Sciatic nerve (tissue), 2 donors: ENCODE results near the gene SLC16A13. TPM values are rescaled to one million over a fixed set of nuclear protein-coding genes. Genes with fewer than 3 reads are reported as not detected.

Source experiments
- ATAC-seq: fragments of 200-7000 bp; cut with Tn5 transposase; one replicate; pipeline ENCODE4 v1.9.1; 2020; ENCODE audit warnings: mild to moderate bottlenecking, moderate library complexity
- DNase-seq: peaks from one replicate; pipeline ENCODE4 v3.0.0-alpha.2; 2020; ENCODE audit warnings: low spot score
- intact Hi-C: fragments of 100-400 bp; cut with DNase I; formaldehyde crosslinking; loops from one replicate; pipeline ENCODE4 v1.14.2; 2022
- total RNA-seq: library from RNA; stranded (reverse); fragmentation: NEBNext Ultra II Directional; extraction: Animal tissue kit (Norgen Biotek cat#: 25700); gene quantifications from one replicate; pipeline ENCODE4 v1.2.1, GENCODE V29; 2021
- donor health status: DM: no; HTN: no; CAD: no.
- donor health status: DM: no; HTN: no; CAD: no.

SLC16A13 gene
- total RNA-seq, 1 donor from 2014 or later = 1.8 TPM

DNA sequence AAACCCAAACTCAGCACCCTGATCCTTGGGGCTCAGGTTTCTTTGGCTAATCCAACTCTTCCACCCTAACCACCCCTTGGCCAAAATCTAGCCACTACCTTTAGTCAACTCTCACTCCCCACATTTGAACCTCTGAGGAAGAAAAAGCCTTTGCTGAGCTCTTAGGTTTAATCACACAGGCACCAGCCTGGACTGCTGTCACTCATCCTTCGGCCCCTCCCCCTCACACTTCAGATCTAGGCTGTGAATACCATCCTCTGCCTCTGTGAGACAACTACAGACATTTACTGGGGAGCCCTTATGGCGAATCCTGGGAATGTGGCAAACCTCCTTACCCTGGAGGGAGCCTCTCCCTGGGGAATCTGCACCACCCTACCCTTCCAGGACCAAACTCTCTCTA is 28.7 kb upstream of the SLC16A13 start:
- ATAC-seq (no peak), DNase-seq (no peak)
- intact Hi-C loops = loop anchor here (10.0 kb wide), 1 partner anchor 342 kb away; no protein-coding TSS in a partner anchor

DNA sequence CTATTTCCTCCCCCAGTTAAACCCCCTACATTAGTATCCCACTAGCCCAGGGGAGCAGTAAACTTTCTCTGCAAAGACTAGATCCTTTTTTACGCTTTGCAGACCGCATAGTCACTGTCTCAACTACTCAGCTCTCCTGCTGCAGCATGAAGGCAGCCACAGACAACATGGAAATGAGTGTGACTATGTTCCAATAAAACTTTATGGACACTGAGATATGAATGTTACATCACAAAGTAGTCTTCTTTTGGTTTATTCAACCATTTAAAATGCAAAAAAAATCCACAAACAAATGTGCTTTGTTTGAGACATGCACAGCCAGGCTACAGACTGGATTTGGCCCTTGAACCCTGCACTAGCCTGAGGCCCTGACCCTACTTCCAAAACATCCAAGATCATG is 25.3 kb upstream of the SLC16A13 start:
- intact Hi-C loops = loop anchor here (10.0 kb wide), 1 partner anchor 844 kb away; the partner anchor contains the start of genes CYB5D1, NAA38 and TMEM88
- DNase-seq = no peak
- no peak for ATAC-seq

- no peak for ATAC-seq
- intact Hi-C loops = loop anchor here (10.0 kb wide), 1 partner anchor 843 kb away; the partner anchor contains the start of genes CYB5D1, NAA38 and TMEM88
- no peak for DNase-seq
Measured at GRCh38 chr17:7011415-7011814, 24.4 kb upstream of the SLC16A13 start.

DNA sequence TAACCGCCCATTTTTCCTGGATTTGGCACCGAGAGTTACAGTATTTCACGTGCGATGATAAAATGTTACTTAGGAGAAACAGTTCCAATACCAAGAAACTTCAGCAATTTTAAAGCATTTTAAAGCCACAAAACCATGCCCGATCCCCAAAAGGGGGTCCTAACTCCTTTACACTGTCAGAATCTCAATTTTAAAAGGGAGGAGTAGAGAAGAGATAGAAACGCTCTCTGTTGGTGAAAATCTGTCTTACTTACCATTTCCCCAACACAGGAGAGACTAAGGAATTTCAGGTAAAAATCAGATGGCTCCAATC is 23.9 kb upstream of the SLC16A13 start:
- ATAC-seq = no peak
- intact Hi-C loops = loop anchor here (10.0 kb wide), 1 partner anchor 843 kb away; the partner anchor contains the start of genes CYB5D1, NAA38 and TMEM88
- no peak for DNase-seq

GRCh38 chr17:7014261-7014994 is 21.4 kb upstream of the SLC16A13 start:
- intact Hi-C loops = loop anchor here (10.0 kb wide), 1 partner anchor 840 kb away; the partner anchor contains the start of genes CYB5D1, NAA38 and TMEM88
- peak; percentile 98 for DNase-seq
- peak; percentile 90 for ATAC-seq

GRCh38 chr17:7014995-7015958 is 20.5 kb upstream of the SLC16A13 start:
- ATAC-seq (no peak), DNase-seq (no peak)
- intact Hi-C loops = loop anchor here (10.0 kb wide), 1 partner anchor 840 kb away; the partner anchor contains the start of genes CYB5D1, NAA38 and TMEM88

- intact Hi-C loops = loop anchor here (10.0 kb wide), 1 partner anchor 838 kb away; the partner anchor contains the start of genes CYB5D1, NAA38 and TMEM88
- DNase-seq (no peak), ATAC-seq (no peak)
Measured at GRCh38 chr17:7016418-7016817, 19.4 kb upstream of the SLC16A13 start.

DNA sequence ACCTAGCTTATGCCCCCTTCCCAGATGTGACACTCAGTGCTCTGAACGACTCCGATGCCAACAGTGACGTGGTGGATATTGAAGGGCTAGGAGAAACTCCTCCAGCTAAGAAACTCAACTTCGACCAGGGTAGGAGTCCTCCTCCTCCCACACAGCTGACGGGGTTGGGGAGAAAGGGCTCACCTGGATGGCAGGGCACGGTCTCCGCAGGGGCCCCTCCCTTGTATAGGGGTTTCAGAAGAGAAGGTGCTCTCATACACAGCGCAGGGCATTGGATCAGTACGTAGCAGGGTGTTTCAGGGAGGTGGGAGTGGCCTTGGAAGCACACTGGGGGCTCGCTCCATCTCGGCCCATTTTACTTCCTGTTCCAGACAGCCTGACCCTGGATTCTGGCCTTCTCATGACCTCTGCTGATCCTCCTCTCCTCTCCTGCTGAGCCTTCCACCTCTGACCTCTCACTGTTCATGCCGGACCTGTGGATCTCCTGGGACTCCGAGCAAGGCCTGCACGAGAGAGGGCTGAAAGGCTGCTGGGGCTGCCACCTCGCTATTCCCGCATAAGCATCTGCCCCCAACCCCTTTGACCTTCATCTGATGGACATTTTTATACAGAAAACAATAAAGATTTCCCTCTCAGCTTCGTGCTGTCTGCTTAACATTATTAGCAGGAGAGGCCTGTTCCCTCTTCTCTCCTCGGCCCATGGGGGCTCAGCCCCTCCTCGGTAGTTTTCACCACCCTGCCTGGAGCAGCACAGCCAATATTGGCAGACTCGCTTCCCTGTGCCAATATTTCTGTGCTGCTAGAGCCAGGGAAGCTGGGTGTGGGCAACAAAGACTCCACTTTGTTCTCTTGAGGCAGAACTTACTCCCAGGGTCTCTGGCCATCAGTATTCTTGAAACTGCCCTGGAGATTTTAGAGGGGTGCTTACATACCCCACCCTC is 18.7 kb upstream of the SLC16A13 start:
- intact Hi-C loops = loop anchor here (10.0 kb wide), 1 partner anchor 838 kb away; the partner anchor contains the start of genes CYB5D1, NAA38 and TMEM88
- DNase-seq (no peak), ATAC-seq (no peak)

- DNase-seq (no peak), ATAC-seq (no peak)
- intact Hi-C loops = loop anchor here (10.0 kb wide), 1 partner anchor 837 kb away; the partner anchor contains the start of genes CYB5D1, NAA38 and TMEM88
Measured at GRCh38 chr17:7017827-7018200, 18.0 kb upstream of the SLC16A13 start.

DNA sequence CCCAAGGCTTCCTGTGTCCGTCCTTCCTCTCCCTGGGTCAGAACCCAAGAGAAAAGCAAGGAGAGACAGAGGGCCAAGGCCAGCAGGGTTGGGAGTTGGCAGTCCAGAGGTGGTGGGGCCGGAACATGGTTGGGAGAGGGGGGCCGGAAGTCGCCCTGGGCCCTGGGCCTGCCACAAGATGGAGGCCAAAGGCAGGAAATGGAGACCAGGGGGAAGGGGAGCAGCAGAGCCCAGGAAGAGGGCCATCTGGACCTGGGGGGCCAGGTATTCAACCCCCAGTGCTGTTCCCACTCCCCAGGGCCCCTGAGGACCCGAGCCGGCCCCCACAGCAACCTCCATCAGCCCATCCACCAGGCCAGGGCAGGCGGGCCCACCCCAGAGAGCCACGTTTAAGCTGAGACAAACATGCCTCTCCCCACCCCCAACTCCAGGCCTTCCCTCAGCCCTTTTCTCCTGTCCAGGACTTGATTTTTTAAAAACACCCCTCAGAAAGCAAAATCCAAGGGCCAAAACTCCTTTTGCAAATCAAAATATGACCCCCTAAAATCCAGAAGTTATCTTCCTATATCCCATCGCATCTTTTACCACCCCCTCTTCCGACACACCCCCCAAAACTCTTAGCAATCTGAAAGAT is 17.4 kb upstream of the SLC16A13 start:
- DNase-seq (no peak), ATAC-seq (peak; percentile 38)
- intact Hi-C loops = loop anchor here (10.0 kb wide), 1 partner anchor 836 kb away; the partner anchor contains the start of genes CYB5D1, NAA38 and TMEM88

DNA sequence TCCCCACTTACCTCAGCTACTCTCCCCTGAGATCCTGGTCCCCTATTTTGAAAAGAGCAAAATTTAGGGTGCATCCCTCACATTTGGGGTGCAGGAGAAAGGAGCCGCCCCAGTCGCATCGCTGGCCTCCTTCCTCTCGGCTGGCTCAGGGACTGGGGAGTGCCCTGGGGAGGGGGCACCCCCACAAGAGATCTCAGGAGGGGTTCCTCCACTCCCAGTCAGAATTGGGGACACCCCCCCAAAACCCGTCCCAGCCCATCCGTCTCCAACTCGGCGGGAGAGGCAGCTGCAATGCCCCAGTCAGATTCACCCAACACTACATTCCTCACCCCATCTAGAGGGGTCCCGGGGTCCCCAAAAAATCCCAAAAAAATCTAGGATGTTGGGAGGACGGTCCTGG is 16.4 kb upstream of the SLC16A13 start:
- ATAC-seq (no peak), DNase-seq (no peak)
- intact Hi-C loops = loop anchor here (10.0 kb wide), 1 partner anchor 835 kb away; the partner anchor contains the start of genes CYB5D1, NAA38 and TMEM88

GRCh38 chr17:7019839-7020519 is 15.8 kb upstream of the SLC16A13 start:
- ATAC-seq (peak; percentile 1), DNase-seq (peak; percentile 80)
- intact Hi-C loops = loop anchor here (5.0 to 10.0 kb wide), 2 partner anchors 108 to 835 kb away; partner anchors contain the start of genes CYB5D1, NAA38 and TMEM88

GRCh38 chr17:7020894-7021664 is 14.7 kb upstream of the SLC16A13 start:
- intact Hi-C loops = loop anchor here (5.0 kb wide), 1 partner anchor 109 kb away; no protein-coding TSS in a partner anchor
- no peak for ATAC-seq
- no peak for DNase-seq

DNA sequence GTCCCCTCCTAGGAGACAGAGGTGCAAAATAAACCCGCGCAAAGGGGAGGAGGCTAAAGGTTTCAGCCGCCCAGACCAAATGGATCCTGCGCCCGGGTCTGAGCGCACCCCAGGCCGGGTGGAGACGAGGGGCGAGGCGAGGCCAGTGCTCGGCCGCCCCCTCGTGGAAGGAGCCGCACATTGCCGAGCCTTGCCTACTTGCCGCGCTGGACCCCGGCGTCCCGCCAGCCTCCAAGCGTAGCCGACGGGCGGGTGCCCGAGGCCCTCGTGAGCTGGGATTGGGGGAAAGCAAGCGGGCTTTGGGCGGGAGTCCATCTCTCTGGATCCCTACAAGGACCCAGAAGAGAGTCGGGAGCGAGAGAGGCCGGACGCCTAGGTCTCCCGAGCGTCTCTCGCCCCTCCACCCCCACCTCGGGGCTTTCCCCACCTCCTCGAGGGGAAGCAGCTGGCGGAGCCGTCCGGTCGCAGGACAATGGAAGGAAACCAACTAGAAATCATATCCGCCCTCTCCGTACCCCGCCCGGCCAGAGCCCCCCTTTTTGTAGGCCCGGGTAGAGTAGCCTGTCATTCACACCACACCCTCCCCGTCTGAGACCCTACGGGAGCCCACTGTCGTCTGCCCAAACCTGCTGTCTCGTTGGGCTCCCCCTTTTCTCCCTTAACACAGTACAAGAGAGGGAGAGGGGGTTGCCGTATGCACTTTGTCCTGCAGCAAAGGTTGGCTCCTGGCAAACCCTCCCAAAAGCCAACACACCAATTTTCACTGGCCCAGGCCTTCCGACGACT is 13.6 kb upstream of the SLC16A13 start:
- peak; percentile 63 for ATAC-seq
- peak; percentile 85 for DNase-seq
- intact Hi-C loops = loop anchor here (5.0 kb wide), 1 partner anchor 110 kb away; no protein-coding TSS in a partner anchor
